ENCODE results near the gene TMEM219. TPM values are rescaled to one million over a fixed set of nuclear protein-coding genes. Genes with fewer than 3 reads are reported as not detected.
A peak's percentile ranks its signal among the peaks of the same experiment; 100 is the strongest.

TMEM219 gene
- total RNA-seq, 4 donors from 2014 or later, result 149 to 210 (median 158) TPM

DNA sequence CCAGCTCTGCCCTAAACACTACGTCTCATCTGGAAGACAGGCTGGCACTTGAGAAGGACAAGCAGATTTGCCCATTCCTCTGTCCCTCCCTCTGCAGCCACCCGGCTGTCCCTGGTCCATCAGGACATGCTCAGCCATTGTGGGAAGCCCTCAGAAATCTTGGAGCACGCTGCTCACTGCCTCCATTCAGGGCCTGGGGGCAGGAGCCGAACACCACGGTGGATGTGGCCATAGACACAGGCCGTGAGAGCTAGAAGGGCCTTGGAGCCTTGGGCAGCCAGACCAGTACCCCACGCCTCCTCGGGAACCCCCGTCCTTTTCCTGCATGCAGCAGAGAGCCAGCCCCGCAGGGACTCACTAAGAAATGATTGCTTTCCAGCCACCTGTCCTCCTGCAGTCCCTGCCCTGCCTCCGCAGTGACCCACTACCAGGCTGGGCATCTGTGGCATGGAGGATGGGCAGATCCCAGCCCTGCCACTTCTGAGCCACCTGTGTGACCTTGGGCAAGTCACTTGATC is 45.6 kb downstream of the TMEM219 start:
- Histone ChIP-seq H3K27ac (no peak overlapping the region), H3K4me3 (no peak overlapping the region), H3K9me3 (no peaks in the 10 kb centered on the region), H3K4me1 (peaks cover 8 to 28% (median 23%) of the 10 kb centered on the region in 4 donors), H3K36me3 (no peaks in the 10 kb centered on the region), H3K27me3 (peaks cover 38% of the 10 kb centered on the region)
- DNase-seq, result no peak
- TF ChIP-seq POLR2AphosphoS5 (IDR thresholded peaks at IDR 0.05), result no peak
- TF ChIP-seq POLR2A (IDR thresholded peaks at IDR 0.05), result no peak
- no peak for TF ChIP-seq EP300 (IDR thresholded peaks at IDR 0.05; ENCODE audit: low read depth)
- TF ChIP-seq, protein P1, sequence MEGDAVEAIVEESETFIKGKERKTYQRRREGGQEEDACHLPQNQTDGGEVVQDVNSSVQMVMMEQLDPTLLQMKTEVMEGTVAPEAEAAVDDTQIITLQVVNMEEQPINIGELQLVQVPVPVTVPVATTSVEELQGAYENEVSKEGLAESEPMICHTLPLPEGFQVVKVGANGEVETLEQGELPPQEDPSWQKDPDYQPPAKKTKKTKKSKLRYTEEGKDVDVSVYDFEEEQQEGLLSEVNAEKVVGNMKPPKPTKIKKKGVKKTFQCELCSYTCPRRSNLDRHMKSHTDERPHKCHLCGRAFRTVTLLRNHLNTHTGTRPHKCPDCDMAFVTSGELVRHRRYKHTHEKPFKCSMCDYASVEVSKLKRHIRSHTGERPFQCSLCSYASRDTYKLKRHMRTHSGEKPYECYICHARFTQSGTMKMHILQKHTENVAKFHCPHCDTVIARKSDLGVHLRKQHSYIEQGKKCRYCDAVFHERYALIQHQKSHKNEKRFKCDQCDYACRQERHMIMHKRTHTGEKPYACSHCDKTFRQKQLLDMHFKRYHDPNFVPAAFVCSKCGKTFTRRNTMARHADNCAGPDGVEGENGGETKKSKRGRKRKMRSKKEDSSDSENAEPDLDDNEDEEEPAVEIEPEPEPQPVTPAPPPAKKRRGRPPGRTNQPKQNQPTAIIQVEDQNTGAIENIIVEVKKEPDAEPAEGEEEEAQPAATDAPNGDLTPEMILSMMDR (IDR thresholded peaks at IDR 0.05), result no peak
- WGBS, 2 donors (ENCODE audit: low coverage in 1 of 2), result 78% methylated on average over 4 of the region's 11 CpGs; no CpG with 5 or more reads in 1 of the 2 donors
- intact Hi-C loops (cut with DNase I; ENCODE audit: low total_unique reads) (no loop called here), in situ Hi-C loops (cut with MboI; ENCODE audit: low pct_ligation_motif_present in 1 of 4, low pct_unique_long_range_greater_than_20kb in 1 of 4, low sequenced_read_pairs in 3 of 4) (loop anchor here in 2 of 4 donors (25.0 kb wide), 2 partner anchors 145 to 320 kb away; partner anchors contain the start of genes CDIPT (in 2 of the 2) and QPRT (in 1 of the 2))

DNA sequence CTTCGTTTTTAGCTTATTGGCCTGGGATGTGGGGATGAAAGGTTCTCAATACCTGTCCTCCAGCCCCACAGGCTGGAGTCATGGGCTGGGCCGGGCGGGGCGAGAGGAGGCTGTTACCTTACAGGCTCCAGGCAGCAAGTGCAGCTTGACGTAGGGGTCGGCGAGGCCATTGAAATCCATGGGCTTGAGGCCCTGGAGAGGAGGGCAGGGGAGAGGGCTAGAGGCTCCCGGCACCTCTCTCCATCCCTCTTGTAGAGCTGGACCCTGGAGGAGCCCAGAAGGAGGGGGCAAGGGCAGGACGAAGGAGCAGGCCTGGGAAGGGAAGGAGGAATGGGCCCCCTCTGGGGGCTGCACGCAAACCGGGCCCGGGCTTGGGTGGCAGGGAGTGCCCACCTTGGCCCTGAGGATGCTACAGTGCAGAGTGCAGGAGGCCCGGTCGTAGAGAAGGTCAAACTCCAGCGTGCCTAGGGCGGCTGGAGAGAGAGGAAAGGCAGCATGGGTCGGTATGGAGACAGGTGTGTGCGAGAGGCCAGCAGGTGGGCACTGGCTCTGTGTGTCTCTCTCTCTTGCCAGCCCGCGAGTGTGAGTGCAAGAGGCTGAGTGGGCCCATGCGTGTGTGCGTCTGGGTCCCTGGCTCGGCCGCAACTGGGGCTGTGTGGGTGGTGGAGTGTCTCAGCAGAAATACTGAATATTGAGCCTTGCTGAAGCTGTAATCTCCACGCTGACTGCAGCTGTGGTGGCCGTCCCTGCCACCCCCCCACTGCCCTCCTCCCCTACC is 47.4 kb downstream of the TMEM219 start:
- in situ Hi-C loops (cut with MboI; ENCODE audit: low pct_ligation_motif_present in 1 of 4, low pct_unique_long_range_greater_than_20kb in 1 of 4, low sequenced_read_pairs in 3 of 4) (loop anchor here in 2 of 4 donors (25.0 kb wide), 2 partner anchors 147 to 322 kb away; partner anchors contain the start of genes CDIPT (in 2 of the 2) and QPRT (in 1 of the 2)), intact Hi-C loops (cut with DNase I; ENCODE audit: low total_unique reads) (no loop called here)
- Histone ChIP-seq H3K9me3 (no peaks in the 10 kb centered on the region), H3K27ac (no peak overlapping the region), H3K36me3 (no peaks in the 10 kb centered on the region), H3K27me3 (peaks cover 42% of the 10 kb centered on the region), H3K4me3 (no peak overlapping the region), H3K4me1 (peaks cover 8 to 28% (median 23%) of the 10 kb centered on the region in 4 donors)
- DNase-seq, result no peak
- TF ChIP-seq, protein P1 (IDR thresholded peaks at IDR 0.05), result no peak
- TF ChIP-seq EP300 (IDR thresholded peaks at IDR 0.05; ENCODE audit: low read depth) (no peak), POLR2AphosphoS5 (IDR thresholded peaks at IDR 0.05) (no peak), POLR2A (IDR thresholded peaks at IDR 0.05) (no peak)
- WGBS, 2 donors (ENCODE audit: low coverage in 1 of 2), result 41 to 43% methylated on average over 3 to 26 of the region's 26 CpGs

DNA sequence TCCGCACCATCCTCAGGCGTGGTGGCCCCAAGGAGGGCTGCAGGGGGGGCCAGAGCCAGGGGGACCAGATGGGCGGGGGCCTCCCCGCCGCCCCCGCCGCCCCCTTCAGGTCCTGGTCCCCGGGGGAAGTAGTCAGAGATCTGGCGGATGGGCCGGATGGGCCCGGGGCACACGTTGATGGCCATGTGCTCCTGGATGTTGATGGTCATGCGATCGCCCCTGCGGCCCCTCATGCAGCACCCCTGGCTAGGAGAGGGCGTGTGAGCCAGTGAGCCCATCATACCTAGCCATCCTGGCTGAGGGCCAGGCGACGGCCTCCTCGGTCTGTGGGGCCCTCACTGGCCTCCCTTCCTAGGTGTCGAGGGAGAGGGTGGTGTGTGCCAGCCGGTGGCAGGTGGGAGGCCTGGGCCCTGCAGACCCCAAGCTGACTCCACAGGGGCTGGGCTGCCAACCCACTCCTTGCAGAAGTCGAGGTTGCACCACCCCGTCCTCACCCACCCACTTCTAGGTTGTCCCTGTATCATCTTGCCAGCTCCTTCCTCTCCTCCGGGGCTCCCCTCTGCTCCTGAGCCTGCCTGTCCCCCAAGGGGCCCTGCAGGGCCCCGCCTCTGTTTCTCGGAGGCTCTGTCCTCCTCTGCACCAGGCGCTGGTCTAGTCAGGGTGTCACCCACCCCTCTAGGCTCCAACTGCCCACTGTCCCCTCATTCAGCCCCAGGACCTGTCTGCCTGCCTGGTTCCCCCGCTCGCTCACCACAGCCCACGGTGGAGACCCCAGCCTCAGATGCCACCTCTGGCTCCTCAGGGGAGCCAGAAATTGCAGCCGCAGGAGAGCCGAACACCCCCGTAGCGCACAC is 48.3 kb downstream of the TMEM219 start:
- no peaks in the 10 kb centered on the region for H3K9me3 ChIP-seq
- H3K36me3 ChIP-seq, result no peaks in the 10 kb centered on the region
- H3K27ac ChIP-seq, result no peak overlapping the region
- in situ Hi-C loops (cut with MboI; ENCODE audit: low pct_ligation_motif_present in 1 of 4, low pct_unique_long_range_greater_than_20kb in 1 of 4, low sequenced_read_pairs in 3 of 4), result loop anchor here in 2 of 4 donors (25.0 kb wide), 2 partner anchors 148 to 323 kb away; partner anchors contain the start of genes CDIPT (in 2 of the 2) and QPRT (in 1 of the 2)
- H3K4me3 ChIP-seq, result peak overlapping the region in 3 of 4 donors; percentile 9 to 48 (median 34)
- TF ChIP-seq EP300 (IDR thresholded peaks at IDR 0.05; ENCODE audit: low read depth) (no peak), POLR2A (IDR thresholded peaks at IDR 0.05) (no peak), POLR2AphosphoS5 (IDR thresholded peaks at IDR 0.05) (no peak)
- TF ChIP-seq, protein P1 (IDR thresholded peaks at IDR 0.05), result no peak
- peaks cover 42% of the 10 kb centered on the region for H3K27me3 ChIP-seq
- DNase-seq, result no peak
- H3K4me1 ChIP-seq, result peaks cover 8 to 24% (median 18%) of the 10 kb centered on the region in 4 donors
- intact Hi-C loops (cut with DNase I; ENCODE audit: low total_unique reads), result no loop called here
- 12 to 23% methylated on average over 7 to 20 of the region's 34 CpGs for WGBS, 2 donors (ENCODE audit: low coverage in 1 of 2)

Measured in transverse colon (tissue), 4 donors.